IMR-90 (cell line): ENCODE measurements around the gene ADAM12. TPM values are rescaled to one million over a fixed set of nuclear protein-coding genes. Genes with fewer than 3 reads are reported as not detected.

Experiments
- ATAC-seq: fragments of 200-7000 bp; cut with Tn5 transposase; 2 replicates; pipeline ENCODE4 v1.9.1; 2020; ENCODE audit warnings: low read depth, mild to moderate bottlenecking, moderate library complexity
- BruUV-seq: library from RNA; stranded (reverse); fragments of 400-500 nt; replicated peaks from 2 replicates; lab custom pipeline; 2021; lab: Mats Ljungman, UMichigan
- CTCF ChIA-PET: fragments of 300-600 bp; formaldehyde crosslinking; extraction: SDS; loops from one replicate; lab custom pipeline; 2021; ENCODE audit warnings: antibody characterized with exemption; lab: Yijun Ruan, JAX
- POLR2A ChIA-PET: fragments of 300-600 bp; sonication (Branson Sonifier 250); formaldehyde crosslinking; loops from one replicate; lab custom pipeline; 2022; ENCODE audit warnings: antibody characterized with exemption; ENCODE audit not compliant: unreplicated experiment; lab: Charles Lee
- DNase-seq: peaks from one replicate; pipeline ENCODE4 v3.0.0; 2013
- H2AFZ ChIP-seq: replicated peaks from 2 replicates; pipeline ENCODE3; 2013; ENCODE audit warnings: low read length, mild to moderate bottlenecking; ENCODE audit not compliant: poor library complexity
- H2AK5ac ChIP-seq: 2 replicates; pipeline ENCODE4 v1.6.1; 2013; ENCODE audit warnings: low read depth, low read length, inconsistent platforms
- H2AK9ac ChIP-seq: replicated peaks from 2 replicates; pipeline ENCODE3; 2013; ENCODE audit warnings: mild to moderate bottlenecking, low read depth, low read length, moderate library complexity; ENCODE audit not compliant: poor library complexity
- H2BK120ac ChIP-seq: 2 replicates; pipeline ENCODE4 v1.6.1; 2013; ENCODE audit warnings: low read depth, low read length, inconsistent platforms
- H2BK15ac ChIP-seq: 3 replicates; pipeline ENCODE4 v1.6.1; 2013; ENCODE audit warnings: low read depth, low read length, inconsistent platforms
- H2BK20ac ChIP-seq: 2 replicates; pipeline ENCODE4 v1.6.1; 2013; ENCODE audit warnings: low read depth, mild to moderate bottlenecking, inconsistent platforms, low read length, moderate library complexity
- H2BK5ac ChIP-seq: 2 replicates; pipeline ENCODE4 v1.6.1; 2013; ENCODE audit warnings: mild to moderate bottlenecking, low read depth, low read length, inconsistent platforms; ENCODE audit not compliant: poor library complexity, severe bottlenecking
- H3K14ac ChIP-seq: replicated peaks from 2 replicates; pipeline ENCODE4 v1.6.1; 2013; ENCODE audit warnings: low read depth, low read length, inconsistent platforms
- H3K18ac ChIP-seq: 2 replicates; pipeline ENCODE4 v1.6.1; 2013; ENCODE audit warnings: low read depth, low read length, control low read depth
- H3K23ac ChIP-seq: 2 replicates; pipeline ENCODE4 v1.6.1; 2013; ENCODE audit warnings: low read depth, low read length, inconsistent platforms
- H3K27ac ChIP-seq: 2 replicates; pipeline ENCODE4 v1.5.1; 2013; ENCODE audit warnings: mild to moderate bottlenecking, control low read depth, low read length; ENCODE audit not compliant: insufficient read depth
- H3K27me3 ChIP-seq: 2 replicates; pipeline ENCODE4 v1.6.1; 2013; ENCODE audit warnings: low read length; ENCODE audit not compliant: control insufficient read depth, insufficient read depth
- H3K36me3 ChIP-seq: 2 replicates; pipeline ENCODE4 v1.6.1; 2013; ENCODE audit warnings: low read length, mixed read lengths; ENCODE audit not compliant: control insufficient read depth, insufficient read depth
- H3K4ac ChIP-seq: 2 replicates; pipeline ENCODE4 v1.6.1; 2013; ENCODE audit warnings: low read depth, low read length, inconsistent platforms
- H3K4me1 ChIP-seq: 2 replicates; pipeline ENCODE4 v1.6.1; 2013; ENCODE audit warnings: low read length, mixed read lengths; ENCODE audit not compliant: control insufficient read depth, insufficient read depth
- H3K4me2 ChIP-seq: 2 replicates; pipeline ENCODE4 v1.6.1; 2013; ENCODE audit warnings: low read depth, mild to moderate bottlenecking, control low read depth, low read length, moderate library complexity
- H3K4me3 ChIP-seq: 2 replicates; pipeline ENCODE4 v1.5.1; 2013; ENCODE audit warnings: low read depth, mild to moderate bottlenecking, control low read depth, low read length, moderate library complexity; ENCODE audit not compliant: insufficient read depth
- H3K56ac ChIP-seq: 2 replicates; pipeline ENCODE4 v1.6.1; 2013; ENCODE audit warnings: low read length, inconsistent platforms; ENCODE audit not compliant: insufficient read depth; ENCODE audit errors: extremely low read depth
- H3K79me1 ChIP-seq, 2 experiments: 2 replicates each; pipeline ENCODE4 v1.6.1; 2013; ENCODE audit warnings: low read length in 2 of 2, inconsistent platforms in 1 of 2, low read depth in 1 of 2
- H3K9ac ChIP-seq: 2 replicates; pipeline ENCODE4 v1.6.1; 2013; ENCODE audit warnings: low read depth, low read length, control low read depth
- H3K9me1 ChIP-seq: 2 replicates; pipeline ENCODE4 v1.6.1; 2013; ENCODE audit warnings: low read length, inconsistent platforms; ENCODE audit not compliant: insufficient read depth
- H3K9me3 ChIP-seq: 2 replicates; pipeline ENCODE4 v1.6.1; 2013; ENCODE audit warnings: low read length; ENCODE audit not compliant: control insufficient read depth, insufficient read depth
- H4K20me1 ChIP-seq: 2 replicates; pipeline ENCODE4 v1.6.1; 2013; ENCODE audit warnings: low read length, inconsistent platforms; ENCODE audit not compliant: insufficient read depth
- H4K5ac ChIP-seq: 2 replicates; pipeline ENCODE4 v1.6.1; 2013; ENCODE audit warnings: mild to moderate bottlenecking, low read depth, low read length, control low read depth
- H4K8ac ChIP-seq, 2 experiments: 2 replicates each; pipeline ENCODE4 v1.6.1; 2013; ENCODE audit warnings: low read depth in 2 of 2, low read length in 2 of 2, control low read depth in 1 of 2, inconsistent platforms in 1 of 2
- H4K91ac ChIP-seq: 2 replicates; pipeline ENCODE4 v1.6.1; 2013; ENCODE audit warnings: low read depth, low read length, inconsistent platforms; ENCODE audit not compliant: insufficient read depth
- MAZ ChIP-seq: IDR thresholded peaks from 2 replicates; pipeline ENCODE4 v1.6.1; 2012; ENCODE audit warnings: low read depth, mild to moderate bottlenecking, low read length, improper control_type of control experiment, moderate library complexity, borderline replicate concordance
- SMC3 ChIP-seq: fragments of 150-350 bp; IDR thresholded peaks from 2 replicates; pipeline ENCODE4 v1.6.1; 2016; ENCODE audit warnings: low read depth, mild to moderate bottlenecking, antibody characterized with exemption, low read length, moderate library complexity
- USF2 ChIP-seq: fragments of 150-350 bp; IDR thresholded peaks from 2 replicates; pipeline ENCODE4 v1.6.1; 2017; ENCODE audit warnings: mild to moderate bottlenecking, antibody characterized with exemption, low read length, low read depth
- WGBS, 2 experiments: methylation state at CpG; one replicate each; pipeline versions ENCODE4 v1.1.5 to v1.1.7; 2013; ENCODE audit warnings: missing lambda C conversion rate in 2 of 2; ENCODE audit not compliant: insufficient read length in 1 of 2; ENCODE audit errors: extremely low coverage in 2 of 2; 5-methylcytosine and 5-hydroxymethylcytosine counted together
- dilution Hi-C: fragments of 300-500 bp; cut with HindIII; formaldehyde crosslinking; loops from one replicate; pipeline ENCODE4 v1.14.3; 2018; ENCODE audit warnings: low sequenced_read_pairs; ENCODE audit not compliant: unreplicated experiment
- in situ Hi-C: fragments of 300-500 bp; cut with MboI; formaldehyde crosslinking; loops from 3 replicates; pipeline ENCODE4 v1.14.3; 2019; ENCODE audit warnings: low sequenced_read_pairs, inconsistent platforms, mixed read lengths
- intact Hi-C: fragments of 100-400 bp; cut with micrococcal nuclease; formaldehyde crosslinking; loops from 2 replicates; pipeline ENCODE4 v1.10.0; 2022
- polyA plus RNA-seq, 3 experiments: library from polyadenylated mRNA; depleted of rRNA; stranded (reverse); fragments of >200 nt; gene quantifications; 2 replicates each; pipeline ENCODE4 v1.2.3, GENCODE V29; 2012; ENCODE audit warnings: low replicate concordance in 1 of 3
- total RNA-seq: library from RNA; depleted of rRNA; stranded (reverse); fragments of >200 nt; gene quantifications from 2 replicates; pipeline ENCODE4 v1.2.3, GENCODE V29; 2012

Gene ADAM12
- total and polyA plus RNA-seq, 2 of the 4 experiments (the other 2 are of a cell fraction): 9.6 to 10.2 TPM

- Histone ChIP-seq H3K4me1 (0 out of 2 replicates have a peak, but pooled peaks cover 2% of the 10 kb centered on the region), H3K9me3 (no peaks in the 10 kb centered on the region), H2BK5ac (no peak overlapping the region), H2AFZ (no peak overlapping the region), H2AK5ac (no peak overlapping the region), H2BK15ac (no peak overlapping the region), H3K56ac (no peak overlapping the region), H3K79me1 (no peaks in the 10 kb centered on the region), H3K14ac (no peak overlapping the region), H4K8ac (no peak overlapping the region), H2BK120ac (no peak overlapping the region), H3K18ac (no peak overlapping the region), H3K4me3 (no peak overlapping the region), H2BK20ac (no peak overlapping the region), H3K4me2 (no peak overlapping the region), H3K27ac (no peak overlapping the region), H3K9ac (no peak overlapping the region), H3K27me3 (no peaks in the 10 kb centered on the region), H2AK9ac (no peak overlapping the region), H3K36me3 (no peaks in the 10 kb centered on the region), H3K4ac (no peak overlapping the region), H4K5ac (no peak overlapping the region), H4K91ac (no peak overlapping the region), H3K23ac (no peak overlapping the region), H3K9me1 (0 out of 2 replicates have a peak, but pooled peaks cover 3% of the 10 kb centered on the region), H4K20me1 (no peaks in the 10 kb centered on the region)
- intact Hi-C loops: no loop called here
- CTCF ChIA-PET: no interaction called here
- 98% methylated on average over 7 of the region's 10 CpGs; no CpG with 5 or more reads in 1 of the 2 experiments for WGBS, 2 experiments
- in situ Hi-C loops: no loop called here
- ATAC-seq (no peak), DNase-seq (no peak)
- no TSS peak for BruUV-seq
- dilution Hi-C loops: no loop called here
- TF ChIP-seq MAZ (no peak), SMC3 (no peak), USF2 (no peak)
- POLR2A ChIA-PET: no interaction called here
These were observed 264.8 kb downstream of the ADAM12 start for GRCh38 chr10:126123466-126123865.
